ENCODE data around the gene PRSS57. TPM values are rescaled to one million over a fixed set of nuclear protein-coding genes. Genes with fewer than 3 reads are reported as not detected.
A peak's percentile ranks its signal among the peaks of the same experiment; 100 is the strongest.
"Not testable (repeated sequence)": the region's sequence is repeated elsewhere in the genome, so short reads cannot be mapped to it uniquely, and the experiment has no call there.

The PRSS57 gene
- total RNA-seq, 2 donors from 2014 or later = 1.4 TPM; not detected in 1

DNA sequence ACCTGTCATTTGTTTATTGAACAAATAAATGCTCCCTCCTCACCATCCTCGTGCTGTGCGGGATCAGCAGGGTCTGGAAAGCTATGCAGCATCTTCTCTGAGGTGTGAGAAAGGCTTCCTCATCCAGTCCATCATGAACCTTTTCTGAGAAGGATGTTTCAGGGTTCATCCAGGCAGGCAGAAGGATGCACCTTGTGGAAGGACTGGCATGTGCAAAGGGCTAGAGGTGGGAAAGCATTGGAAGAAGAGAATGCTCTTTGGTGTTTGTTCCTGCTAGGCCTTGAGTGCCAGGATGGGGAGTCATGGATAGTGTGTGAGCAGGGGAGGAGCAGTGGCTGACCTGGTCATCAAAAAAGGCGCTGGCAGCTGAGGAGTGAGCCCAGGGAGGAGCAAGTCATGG is 20.1 kb upstream of the PRSS57 start:
- no peak for DNase-seq (ENCODE audit: low spot score)
- no peaks in the 10 kb centered on the region for H3K9me3 Mint-ChIP-seq
- H3K27me3 Mint-ChIP-seq = peaks cover 7 to 12% of the 10 kb centered on the region in 2 donors
- H3K4me1 Mint-ChIP-seq (ENCODE audit: low read depth in 2 of 2) = no peaks in the 10 kb centered on the region
- H3K4me3 Mint-ChIP-seq = no peak overlapping the region
- no peak for ATAC-seq
- H3K36me3 Mint-ChIP-seq = no peaks in the 10 kb centered on the region
- no peak overlapping the region for H3K27ac Mint-ChIP-seq

DNA sequence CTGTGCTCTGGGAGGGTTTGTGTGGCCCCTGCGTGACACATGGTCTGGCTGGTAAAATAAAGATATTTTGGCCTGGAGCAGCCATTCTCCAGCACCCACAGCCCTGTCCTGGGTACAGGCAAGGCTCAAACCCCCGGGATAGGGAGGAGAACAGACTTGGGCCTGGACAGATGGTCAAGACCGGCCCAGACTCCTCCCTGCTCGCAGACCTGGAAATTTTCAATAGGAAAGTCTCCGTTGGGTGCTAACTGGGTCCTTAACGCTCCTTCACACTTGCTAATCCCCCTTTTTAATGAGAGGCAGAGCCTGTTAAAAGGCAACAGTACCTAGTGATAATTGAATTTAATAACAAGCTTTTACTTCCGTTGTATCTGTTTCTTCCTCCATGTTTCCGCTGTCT is 16.0 kb upstream of the PRSS57 start:
- H3K4me3 Mint-ChIP-seq = no peak overlapping the region
- H3K9me3 Mint-ChIP-seq = no peaks in the 10 kb centered on the region
- no peaks in the 10 kb centered on the region for H3K4me1 Mint-ChIP-seq (ENCODE audit: low read depth in 2 of 2)
- H3K36me3 Mint-ChIP-seq = no peaks in the 10 kb centered on the region
- DNase-seq (ENCODE audit: low spot score) = no peak
- no peak for ATAC-seq
- H3K27me3 Mint-ChIP-seq = peaks cover 6 to 14% of the 10 kb centered on the region in 2 donors
- H3K27ac Mint-ChIP-seq = no peak overlapping the region

DNA sequence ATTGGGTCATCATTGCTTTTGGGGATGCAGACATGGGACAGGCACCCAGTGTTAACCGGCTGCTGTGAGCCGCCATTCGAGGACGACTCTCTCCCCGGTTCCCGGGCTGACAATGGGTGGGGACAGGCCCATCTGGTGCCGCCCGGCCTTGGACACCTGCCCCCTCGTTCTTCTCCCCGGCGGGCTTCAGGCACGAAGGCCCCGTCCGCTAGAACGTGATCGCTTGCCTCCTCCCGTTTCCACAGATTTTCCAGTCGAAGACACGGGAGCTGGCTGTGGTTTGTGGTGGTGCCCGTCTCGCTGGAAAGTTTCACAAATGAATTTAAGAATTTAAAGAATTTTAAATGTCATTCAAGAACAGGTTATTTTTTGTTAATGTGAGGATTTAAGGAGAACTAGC is 15.5 kb upstream of the PRSS57 start:
- ATAC-seq (no peak), DNase-seq (ENCODE audit: low spot score) (no peak)
- no peaks in the 10 kb centered on the region for H3K36me3 Mint-ChIP-seq
- H3K27me3 Mint-ChIP-seq = peaks cover 6 to 14% of the 10 kb centered on the region in 2 donors
- no peak overlapping the region for H3K4me3 Mint-ChIP-seq
- no peaks in the 10 kb centered on the region for H3K4me1 Mint-ChIP-seq (ENCODE audit: low read depth in 2 of 2)
- H3K9me3 Mint-ChIP-seq = no peaks in the 10 kb centered on the region
- no peak overlapping the region for H3K27ac Mint-ChIP-seq

DNA sequence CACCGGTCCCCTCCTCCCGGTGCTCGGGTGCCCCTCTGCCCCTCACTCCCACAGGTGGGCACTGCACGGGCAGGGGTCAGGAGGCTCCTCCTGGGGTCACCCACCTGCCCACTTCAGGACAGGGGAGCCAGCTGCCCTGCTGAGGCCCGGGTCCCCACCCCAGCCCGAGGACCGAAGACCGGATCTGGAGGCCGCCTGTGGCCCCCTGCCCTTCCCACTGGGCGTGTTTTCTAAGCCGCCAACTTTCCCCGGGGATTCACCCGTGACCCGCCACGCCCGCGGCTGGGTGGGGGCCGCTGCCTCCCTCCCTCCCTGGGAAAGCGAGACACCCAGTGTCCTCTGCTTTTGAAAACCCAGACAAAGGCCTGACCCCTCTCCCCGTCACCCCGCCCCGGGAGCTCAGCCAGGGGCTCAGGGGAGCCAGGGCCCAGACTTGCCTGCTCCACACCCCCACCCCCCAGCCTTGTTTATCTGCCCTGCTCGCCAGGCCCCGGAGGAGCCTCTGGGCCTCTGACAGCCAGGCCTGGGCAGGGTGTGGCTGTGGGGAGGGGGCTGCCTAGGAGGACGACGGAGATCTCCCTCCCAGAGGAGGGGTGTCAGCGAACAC is 14.8 kb upstream of the PRSS57 start:
- DNase-seq (ENCODE audit: low spot score) = no peak
- no peaks in the 10 kb centered on the region for H3K4me1 Mint-ChIP-seq (ENCODE audit: low read depth in 2 of 2)
- H3K27me3 Mint-ChIP-seq = peaks cover 3 to 8% of the 10 kb centered on the region in 2 donors
- H3K27ac Mint-ChIP-seq = no peak overlapping the region
- ATAC-seq = no peak
- no peaks in the 10 kb centered on the region for H3K9me3 Mint-ChIP-seq
- no peaks in the 10 kb centered on the region for H3K36me3 Mint-ChIP-seq
- H3K4me3 Mint-ChIP-seq = no peak overlapping the region

DNA sequence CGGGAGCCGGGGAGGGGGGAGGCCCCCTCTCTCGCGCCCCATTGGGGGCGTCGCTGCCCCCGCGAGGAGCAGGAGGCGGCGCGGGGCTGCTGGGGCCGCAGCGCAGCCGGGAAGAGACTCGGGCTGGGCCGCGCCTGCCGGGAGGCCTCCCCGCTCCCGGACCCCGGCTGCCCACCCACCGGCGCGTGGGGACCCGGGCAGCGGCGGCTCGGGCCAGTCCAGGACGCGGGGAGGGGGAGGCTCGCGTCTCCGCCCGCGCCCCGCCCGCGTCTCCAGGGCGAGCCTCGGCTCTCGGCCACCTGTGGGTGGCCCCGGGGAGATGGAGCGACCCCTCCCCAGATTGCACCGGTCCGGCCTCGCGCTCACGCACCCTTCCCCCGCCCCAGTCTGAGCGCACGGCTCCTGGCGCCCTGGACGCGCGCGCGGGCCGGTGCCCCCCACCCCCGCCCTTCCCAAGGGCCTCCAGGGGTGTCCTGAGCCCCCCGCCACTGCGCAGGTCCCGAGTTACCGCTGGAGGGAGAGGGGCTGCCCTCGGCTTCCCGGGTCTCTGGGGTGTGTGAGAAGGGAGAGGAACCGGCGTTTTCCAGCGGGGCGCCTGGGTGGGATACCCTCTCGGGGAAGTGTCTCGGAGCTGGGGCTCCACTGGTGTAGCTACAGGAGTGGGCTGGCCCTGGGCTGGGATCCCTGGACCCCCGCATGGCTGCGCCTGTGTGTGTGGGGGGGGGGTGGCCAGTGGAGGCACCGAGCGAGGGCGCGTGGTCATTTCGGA is 14.1 kb upstream of the PRSS57 start:
- ATAC-seq = peak in 1 of 2 donors; percentile 22
- H3K27me3 Mint-ChIP-seq = peaks cover 3 to 8% of the 10 kb centered on the region in 2 donors
- H3K27ac Mint-ChIP-seq = no peak overlapping the region
- no peaks in the 10 kb centered on the region for H3K4me1 Mint-ChIP-seq (ENCODE audit: low read depth in 2 of 2)
- no peak for DNase-seq (ENCODE audit: low spot score)
- no peaks in the 10 kb centered on the region for H3K36me3 Mint-ChIP-seq
- H3K9me3 Mint-ChIP-seq = no peaks in the 10 kb centered on the region
- H3K4me3 Mint-ChIP-seq = no peak overlapping the region

DNA sequence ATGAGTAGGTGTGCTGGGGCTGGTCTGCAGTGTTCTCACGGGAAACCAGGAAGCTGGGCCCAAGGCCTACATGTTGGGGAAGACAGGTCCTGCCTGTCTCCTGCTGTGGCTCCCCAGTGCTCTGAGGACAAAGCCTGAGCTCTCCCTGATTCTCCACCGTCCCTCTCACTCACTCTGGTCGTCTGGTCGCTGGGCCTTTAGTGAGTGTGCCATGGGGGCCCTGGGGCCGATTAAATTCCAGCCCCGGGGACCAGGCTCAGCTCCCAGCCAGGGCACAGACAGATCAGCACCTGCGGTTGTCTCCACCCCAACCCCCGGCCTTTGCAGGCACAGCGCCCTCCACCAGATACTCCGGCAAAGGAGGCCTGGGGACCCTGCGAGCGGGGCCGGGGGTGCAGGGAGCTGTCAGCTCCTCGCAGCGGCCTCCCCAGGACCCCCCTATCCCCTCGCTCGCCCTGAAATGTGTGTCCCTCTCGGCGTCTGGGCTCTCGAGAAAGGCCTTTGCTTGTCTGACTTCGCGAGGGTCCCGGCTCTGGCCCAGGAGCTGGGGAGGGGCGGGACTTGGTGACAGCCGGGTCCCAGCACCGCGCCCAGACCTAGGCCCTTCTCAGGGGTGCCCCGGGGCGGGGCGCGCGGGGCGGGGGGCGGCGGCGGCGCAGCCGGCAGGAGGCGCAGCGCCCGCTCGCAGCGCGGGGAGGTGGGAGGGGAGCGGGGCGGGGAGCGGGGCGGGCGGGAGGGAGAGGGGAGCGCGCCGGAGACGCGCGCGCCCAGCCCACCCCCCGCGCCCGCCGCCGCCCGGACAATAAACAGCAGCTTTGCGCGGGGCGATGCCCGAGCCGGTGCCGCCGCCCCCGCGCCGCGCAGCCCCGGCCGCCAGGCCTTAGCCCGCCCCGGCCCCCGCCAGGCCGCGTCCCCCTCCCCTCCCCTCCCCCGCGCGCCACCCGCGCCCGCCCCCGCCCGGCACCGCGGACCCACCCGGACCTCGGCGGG is 13.2 kb upstream of the PRSS57 start, which contains the start of gene PALM:
Gene PALM, plus strand, starts transcription at position 782 of the 990 bp plus-strand sequence. CDS start 212 bp downstream, outside the sequence.
- Mint-ChIP-seq H3K36me3 (no peaks in the 10 kb centered on the region), H3K27ac (no peak within 1 kb of the TSS), H3K4me3 (no peak within 1 kb of the TSS), H3K27me3 (peaks cover 3 to 8% of the 10 kb centered on the region in 2 donors), H3K4me1 (ENCODE audit: low read depth in 2 of 2) (peaks cover 0 to 2% of the 10 kb centered on the region in 2 donors), H3K9me3 (no peaks in the 10 kb centered on the region)
- DNase-seq (ENCODE audit: low spot score) (no peak), ATAC-seq (no peak)

DNA sequence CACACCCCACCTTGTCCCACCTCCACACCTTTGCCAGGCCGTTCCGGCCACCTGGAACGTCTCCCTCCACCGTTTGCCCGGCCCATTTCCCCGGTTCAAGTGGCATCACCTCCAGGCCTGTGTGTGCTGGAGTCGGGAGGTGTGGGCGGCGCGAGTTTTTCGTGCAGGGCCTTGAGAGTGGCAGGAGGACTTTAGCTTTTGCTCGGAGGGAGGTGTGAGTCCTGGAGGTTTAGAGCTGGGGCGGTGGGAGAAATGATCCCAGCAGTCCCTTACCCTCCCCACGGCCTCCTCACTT is 9.1 kb upstream of the PRSS57 start:
- Mint-ChIP-seq H3K36me3 (no peaks in the 10 kb centered on the region), H3K27me3 (peaks cover 3 to 8% of the 10 kb centered on the region in 2 donors), H3K27ac (no peak overlapping the region), H3K4me3 (no peak overlapping the region), H3K4me1 (ENCODE audit: low read depth in 2 of 2) (peaks cover 7% of the 10 kb centered on the region in 2 donors), H3K9me3 (no peaks in the 10 kb centered on the region)
- ATAC-seq (no peak), DNase-seq (ENCODE audit: low spot score) (no peak)

DNA sequence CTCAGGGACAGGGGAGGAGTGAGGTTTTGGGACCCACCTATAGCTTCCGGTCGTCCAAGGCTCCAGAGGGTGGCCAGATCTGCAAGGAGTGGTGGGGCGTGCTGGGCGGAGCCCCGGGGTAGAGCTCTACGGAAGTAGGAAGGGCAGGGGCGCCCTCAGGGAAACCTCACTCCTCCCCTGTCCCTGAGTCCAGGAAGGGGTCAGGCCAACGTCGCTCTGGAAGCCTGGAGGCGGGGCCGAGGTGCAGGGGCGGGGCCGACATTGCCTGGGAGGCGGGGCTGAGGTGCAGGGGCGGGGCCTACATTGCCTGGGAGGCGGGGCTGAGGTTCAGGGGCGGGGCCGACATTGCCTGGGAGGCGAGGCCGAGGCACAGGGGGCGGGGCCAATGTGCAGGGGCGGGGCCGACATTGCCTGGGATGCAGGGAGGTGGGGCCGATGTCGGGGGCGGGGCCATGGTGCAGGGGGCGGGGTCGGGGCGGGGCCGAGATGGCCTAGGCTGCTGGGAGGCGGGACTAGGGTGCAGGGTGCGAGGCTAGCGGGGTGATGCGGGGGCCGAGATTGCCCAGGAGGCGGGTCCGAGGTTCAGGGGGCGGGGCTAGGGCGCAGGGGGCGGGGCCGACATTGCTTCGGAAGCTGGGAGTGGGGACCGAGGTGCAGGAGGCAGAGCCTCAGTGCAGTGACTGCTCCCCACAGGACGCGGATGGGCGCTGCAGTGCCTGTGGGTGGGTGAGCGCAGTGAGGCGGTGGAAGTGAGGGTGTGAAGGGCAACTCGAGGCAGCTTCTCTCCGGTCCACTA is 8.6 kb upstream of the PRSS57 start:
- no peaks in the 10 kb centered on the region for H3K9me3 Mint-ChIP-seq
- H3K4me1 Mint-ChIP-seq (ENCODE audit: low read depth in 2 of 2) = peaks cover 7% of the 10 kb centered on the region in 2 donors
- ATAC-seq (peak; percentile 84 to 89), DNase-seq (ENCODE audit: low spot score) (no peak)
- no peaks in the 10 kb centered on the region for H3K36me3 Mint-ChIP-seq
- no peak overlapping the region for H3K27ac Mint-ChIP-seq
- peaks cover 3 to 8% of the 10 kb centered on the region in 2 donors for H3K27me3 Mint-ChIP-seq
- H3K4me3 Mint-ChIP-seq = no peak overlapping the region

DNA sequence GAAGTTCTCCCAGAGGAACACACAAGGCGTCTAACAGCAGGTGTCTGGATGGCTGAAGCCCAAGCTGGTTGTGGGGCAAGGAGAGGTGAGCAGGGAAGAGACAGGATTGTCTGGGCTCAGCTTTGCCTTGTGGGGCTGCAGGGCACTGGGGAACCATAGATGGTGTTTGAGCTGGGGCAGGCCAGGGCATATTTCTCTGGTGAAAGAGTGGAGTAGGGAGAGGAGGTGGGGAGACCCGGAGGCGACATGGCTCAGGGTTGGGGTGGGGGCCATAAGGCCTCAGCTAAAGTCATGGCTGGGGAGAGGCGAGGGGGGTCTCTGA is 8.0 kb upstream of the PRSS57 start:
- Mint-ChIP-seq H3K9me3 (no peaks in the 10 kb centered on the region), H3K36me3 (no peaks in the 10 kb centered on the region), H3K4me1 (ENCODE audit: low read depth in 2 of 2) (peaks cover 7% of the 10 kb centered on the region in 2 donors), H3K27me3 (peaks cover 3 to 8% of the 10 kb centered on the region in 2 donors), H3K4me3 (peak overlapping the region; percentile 20), H3K27ac (no peak overlapping the region)
- DNase-seq (ENCODE audit: low spot score) (no peak), ATAC-seq (no peak)

DNA sequence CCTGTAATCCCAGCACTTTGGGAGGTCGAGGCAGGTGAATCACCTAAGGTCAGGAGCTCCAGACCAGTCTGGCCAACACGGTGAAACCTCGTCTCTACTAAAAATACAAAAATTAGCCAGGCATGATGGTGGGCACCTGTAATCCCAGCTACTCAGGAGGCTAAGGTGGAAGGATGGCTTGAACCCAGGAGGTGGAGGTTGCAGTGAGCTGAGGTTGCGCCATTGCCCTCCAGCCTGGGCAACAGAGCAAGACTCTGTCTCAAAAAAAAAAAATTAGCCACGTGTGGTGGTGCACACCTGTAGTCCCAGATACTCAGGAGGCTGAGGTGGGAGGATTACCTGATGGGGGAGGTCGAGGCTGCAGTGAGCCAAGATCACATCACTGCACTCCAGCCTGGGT is 7.6 kb upstream of the PRSS57 start:
- not testable (repeated sequence) for ATAC-seq; H3K27ac Mint-ChIP-seq; H3K27me3 Mint-ChIP-seq; H3K36me3 Mint-ChIP-seq; H3K9me3 Mint-ChIP-seq; H3K4me1 Mint-ChIP-seq (ENCODE audit: low read depth in 2 of 2); DNase-seq (ENCODE audit: low spot score)
- peak overlapping the region; percentile 20 for H3K4me3 Mint-ChIP-seq

DNA sequence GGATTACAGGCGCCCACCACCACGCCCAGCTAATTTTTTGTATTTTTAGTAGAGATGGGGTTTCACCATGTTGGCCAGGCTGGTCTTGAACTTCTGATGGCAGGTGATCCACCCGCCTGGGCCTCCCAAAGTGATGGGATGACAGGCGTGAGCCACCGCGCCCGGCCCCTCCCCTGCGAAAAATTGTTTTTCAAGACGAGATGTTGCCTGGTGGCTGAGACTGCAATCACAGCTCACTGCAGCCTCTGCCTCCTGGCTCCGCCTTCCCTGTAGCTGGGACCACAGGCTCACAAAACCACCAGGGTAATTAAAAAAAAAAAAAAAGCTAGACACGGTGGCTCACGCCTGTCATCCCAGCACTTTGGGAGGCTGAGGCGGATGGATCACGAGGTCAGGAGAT is 4.6 kb upstream of the PRSS57 start:
- H3K4me1 Mint-ChIP-seq (ENCODE audit: low read depth in 2 of 2); H3K9me3 Mint-ChIP-seq; H3K27ac Mint-ChIP-seq; H3K36me3 Mint-ChIP-seq; H3K4me3 Mint-ChIP-seq; DNase-seq (ENCODE audit: low spot score); H3K27me3 Mint-ChIP-seq; ATAC-seq: not testable (repeated sequence)

DNA sequence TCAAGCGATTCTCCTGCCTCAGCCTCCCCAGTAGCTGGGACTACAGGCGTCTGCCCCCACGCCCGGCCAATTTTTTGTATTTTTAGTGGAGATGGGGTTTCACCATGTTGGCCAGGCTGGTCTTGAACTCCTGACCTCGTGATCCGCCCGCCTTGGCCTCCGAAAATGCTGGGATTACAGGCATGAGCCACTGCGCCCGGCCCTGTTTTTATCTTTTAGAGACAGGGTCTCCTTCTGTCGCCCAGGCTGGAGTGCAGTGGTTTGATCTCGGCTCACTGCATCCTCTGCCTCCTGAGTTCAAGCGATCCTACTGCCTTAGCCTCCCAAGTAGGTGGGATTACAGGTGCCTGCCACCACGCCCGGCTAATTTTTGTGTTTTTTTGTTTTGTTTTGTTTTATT is 3.3 kb upstream of the PRSS57 start:
- not testable (repeated sequence) for H3K27me3 Mint-ChIP-seq; H3K4me1 Mint-ChIP-seq (ENCODE audit: low read depth in 2 of 2); H3K36me3 Mint-ChIP-seq; H3K27ac Mint-ChIP-seq; H3K9me3 Mint-ChIP-seq; ATAC-seq; DNase-seq (ENCODE audit: low spot score); H3K4me3 Mint-ChIP-seq
